NCI-H1092 (cell line): ENCODE results near the gene NDUFA13.

Source experiments
- DNase-seq: peaks from one replicate; lab custom pipeline; 2025; lab: John Stamatoyannopoulos, UW

Gene NDUFA13

DNA sequence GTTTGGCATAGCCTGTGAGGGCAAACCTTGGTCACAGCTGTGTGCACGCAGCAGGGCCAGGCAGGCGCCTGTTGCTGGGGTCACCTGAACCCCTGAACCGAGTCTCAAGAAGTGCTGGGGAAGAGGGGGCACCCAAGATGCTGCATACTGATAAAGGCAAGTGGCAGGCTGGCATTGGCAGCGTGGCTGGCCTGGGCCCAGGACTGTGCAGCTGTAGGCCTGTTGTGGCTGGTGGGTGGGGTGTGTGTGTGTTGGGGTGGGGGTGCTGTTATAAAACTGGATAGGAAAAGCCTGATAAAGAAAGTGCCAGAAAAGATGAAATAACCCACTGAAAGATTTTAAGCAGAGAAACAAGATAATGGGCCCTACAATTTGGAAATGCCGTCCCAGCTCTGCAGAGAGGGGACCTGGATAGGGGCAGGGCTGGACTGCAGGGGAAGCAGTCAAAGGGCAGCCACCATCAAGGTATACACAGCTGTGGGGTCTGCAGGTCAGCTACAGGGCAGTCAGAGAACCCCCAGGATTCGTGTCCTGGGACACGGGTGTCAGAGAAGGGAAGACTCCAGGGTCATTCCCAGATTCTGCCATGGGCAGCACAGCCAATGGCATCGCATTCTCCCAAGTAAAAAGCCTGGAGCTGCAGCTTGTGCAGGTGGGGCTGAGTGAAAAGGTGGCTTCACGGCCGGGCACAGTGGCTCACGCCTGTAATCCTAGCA is 55.2 kb downstream of the NDUFA13 start:
- DNase-seq: no peak

DNA sequence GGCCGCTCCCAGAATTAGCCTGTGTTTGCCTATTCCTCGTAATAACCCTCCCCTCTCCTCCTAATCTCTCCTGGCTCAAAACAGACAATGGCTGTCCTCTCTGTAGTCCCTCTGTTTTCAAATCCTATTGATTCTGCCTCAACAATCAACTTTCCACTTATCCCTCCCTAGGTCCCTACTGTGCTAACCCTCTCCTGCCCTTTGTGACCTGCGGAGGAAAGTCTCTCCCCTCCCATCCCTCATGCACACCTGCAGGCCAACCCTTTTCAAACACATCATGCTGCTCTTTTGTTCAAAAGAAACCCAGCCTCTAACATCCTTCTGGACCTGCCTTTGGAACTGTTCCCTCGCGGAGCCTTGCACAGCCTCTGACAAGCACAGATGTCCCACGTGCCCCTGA is 59.4 kb downstream of the NDUFA13 start:
- peak; percentile 14 for DNase-seq
